ENCODE results near the gene SDK1.

DNA sequence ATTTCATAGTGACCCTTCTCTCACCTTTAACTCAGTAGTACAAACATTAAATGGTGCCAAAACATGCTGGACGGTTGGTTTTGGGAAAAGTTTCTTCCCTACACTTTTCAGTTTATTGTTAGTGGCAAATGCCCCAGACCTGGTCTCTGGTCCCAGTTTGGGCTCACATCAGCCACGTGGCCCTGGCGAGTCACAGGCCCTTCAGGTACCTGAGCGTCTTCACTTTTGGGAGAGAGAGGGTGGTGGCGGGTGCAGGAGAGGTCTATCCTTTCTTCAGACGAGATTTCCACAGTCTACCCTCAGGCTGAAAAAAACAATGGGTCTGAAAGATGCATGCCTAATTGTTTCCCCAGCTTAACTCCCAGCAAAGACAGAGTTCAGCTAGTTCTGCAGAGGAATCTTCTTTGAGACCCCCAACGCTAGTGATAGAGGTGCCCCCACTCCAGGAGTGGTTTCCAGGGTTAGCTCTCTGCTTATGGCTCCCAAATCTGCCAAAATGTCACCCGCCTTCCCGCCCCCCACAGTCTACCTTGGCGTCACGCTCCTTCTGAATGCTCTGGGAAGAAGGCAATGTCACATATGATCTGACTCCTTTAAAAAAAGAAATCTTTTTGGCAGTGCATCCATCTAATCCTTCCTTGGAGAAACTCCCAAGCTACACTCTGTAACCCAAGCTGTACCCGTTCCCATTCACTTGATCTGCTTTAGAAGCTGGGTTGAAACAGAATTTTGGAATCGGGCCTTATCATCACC lies 996.3 kb downstream of the SDK1 start:
- TF ChIP-seq, protein P1, sequence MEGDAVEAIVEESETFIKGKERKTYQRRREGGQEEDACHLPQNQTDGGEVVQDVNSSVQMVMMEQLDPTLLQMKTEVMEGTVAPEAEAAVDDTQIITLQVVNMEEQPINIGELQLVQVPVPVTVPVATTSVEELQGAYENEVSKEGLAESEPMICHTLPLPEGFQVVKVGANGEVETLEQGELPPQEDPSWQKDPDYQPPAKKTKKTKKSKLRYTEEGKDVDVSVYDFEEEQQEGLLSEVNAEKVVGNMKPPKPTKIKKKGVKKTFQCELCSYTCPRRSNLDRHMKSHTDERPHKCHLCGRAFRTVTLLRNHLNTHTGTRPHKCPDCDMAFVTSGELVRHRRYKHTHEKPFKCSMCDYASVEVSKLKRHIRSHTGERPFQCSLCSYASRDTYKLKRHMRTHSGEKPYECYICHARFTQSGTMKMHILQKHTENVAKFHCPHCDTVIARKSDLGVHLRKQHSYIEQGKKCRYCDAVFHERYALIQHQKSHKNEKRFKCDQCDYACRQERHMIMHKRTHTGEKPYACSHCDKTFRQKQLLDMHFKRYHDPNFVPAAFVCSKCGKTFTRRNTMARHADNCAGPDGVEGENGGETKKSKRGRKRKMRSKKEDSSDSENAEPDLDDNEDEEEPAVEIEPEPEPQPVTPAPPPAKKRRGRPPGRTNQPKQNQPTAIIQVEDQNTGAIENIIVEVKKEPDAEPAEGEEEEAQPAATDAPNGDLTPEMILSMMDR (conservative IDR thresholded peaks at IDR 0.05; ENCODE audit: low read depth in 2 of 2) = no peak
- TF ChIP-seq EZH2 (IDR thresholded peaks at IDR 0.05; ENCODE audit: low read depth, unreplicated experiment) = no peak
- TF ChIP-seq EZH2phosphoT487 (IDR thresholded peaks at IDR 0.05; ENCODE audit: unreplicated experiment) = no peak
- TF ChIP-seq POLR2AphosphoS5 (IDR thresholded peaks at IDR 0.05; ENCODE audit: low read depth) = no peak
- TF ChIP-seq, protein P2, sequence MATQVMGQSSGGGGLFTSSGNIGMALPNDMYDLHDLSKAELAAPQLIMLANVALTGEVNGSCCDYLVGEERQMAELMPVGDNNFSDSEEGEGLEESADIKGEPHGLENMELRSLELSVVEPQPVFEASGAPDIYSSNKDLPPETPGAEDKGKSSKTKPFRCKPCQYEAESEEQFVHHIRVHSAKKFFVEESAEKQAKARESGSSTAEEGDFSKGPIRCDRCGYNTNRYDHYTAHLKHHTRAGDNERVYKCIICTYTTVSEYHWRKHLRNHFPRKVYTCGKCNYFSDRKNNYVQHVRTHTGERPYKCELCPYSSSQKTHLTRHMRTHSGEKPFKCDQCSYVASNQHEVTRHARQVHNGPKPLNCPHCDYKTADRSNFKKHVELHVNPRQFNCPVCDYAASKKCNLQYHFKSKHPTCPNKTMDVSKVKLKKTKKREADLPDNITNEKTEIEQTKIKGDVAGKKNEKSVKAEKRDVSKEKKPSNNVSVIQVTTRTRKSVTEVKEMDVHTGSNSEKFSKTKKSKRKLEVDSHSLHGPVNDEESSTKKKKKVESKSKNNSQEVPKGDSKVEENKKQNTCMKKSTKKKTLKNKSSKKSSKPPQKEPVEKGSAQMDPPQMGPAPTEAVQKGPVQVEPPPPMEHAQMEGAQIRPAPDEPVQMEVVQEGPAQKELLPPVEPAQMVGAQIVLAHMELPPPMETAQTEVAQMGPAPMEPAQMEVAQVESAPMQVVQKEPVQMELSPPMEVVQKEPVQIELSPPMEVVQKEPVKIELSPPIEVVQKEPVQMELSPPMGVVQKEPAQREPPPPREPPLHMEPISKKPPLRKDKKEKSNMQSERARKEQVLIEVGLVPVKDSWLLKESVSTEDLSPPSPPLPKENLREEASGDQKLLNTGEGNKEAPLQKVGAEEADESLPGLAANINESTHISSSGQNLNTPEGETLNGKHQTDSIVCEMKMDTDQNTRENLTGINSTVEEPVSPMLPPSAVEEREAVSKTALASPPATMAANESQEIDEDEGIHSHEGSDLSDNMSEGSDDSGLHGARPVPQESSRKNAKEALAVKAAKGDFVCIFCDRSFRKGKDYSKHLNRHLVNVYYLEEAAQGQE (IDR thresholded peaks at IDR 0.05; ENCODE audit: unreplicated experiment) = no peak
- no peak for TF ChIP-seq STAT1 (IDR thresholded peaks at IDR 0.05; ENCODE audit: unreplicated experiment)

Data from GM23338 (cell line).